WI38 (cell line): Measurements from ENCODE around the gene NRDC.

Experiments used
- H3K4me3 ChIP-seq: 2 replicates; pipeline ENCODE4 v1.5.1; 2011; ENCODE audit warnings: low read depth, mild to moderate bottlenecking, control low read depth, low read length
- CTCF ChIP-seq: IDR thresholded peaks from 2 replicates; pipeline ENCODE4 v1.5.1; 2012; ENCODE audit warnings: low read depth, mild to moderate bottlenecking, control low read depth, low read length

NRDC gene

GRCh38 chr1:51752073-51752948 is 126.2 kb downstream of the NRDC start:
- H3K4me3 ChIP-seq, result no peak overlapping the region
- TF ChIP-seq CTCF, result no peak

- H3K4me3 ChIP-seq, result no peak overlapping the region
- TF ChIP-seq CTCF, result no peak
Observed at GRCh38 chr1:51750729-51751128, 127.8 kb downstream of the NRDC start.

GRCh38 chr1:51750218-51750617 is 128.3 kb downstream of the NRDC start:
- no peak overlapping the region for H3K4me3 ChIP-seq
- TF ChIP-seq CTCF, result no peak

- H3K4me3 ChIP-seq, result no peak overlapping the region
- TF ChIP-seq CTCF, result no peak
Observed at GRCh38 chr1:51749151-51749550, 129.4 kb downstream of the NRDC start.

GRCh38 chr1:51745304-51745570 is 133.3 kb downstream of the NRDC start:
- H3K4me3 ChIP-seq, result no peak overlapping the region
- TF ChIP-seq CTCF, result no peak

- no peak for TF ChIP-seq CTCF
- H3K4me3 ChIP-seq, result no peak overlapping the region
Observed at GRCh38 chr1:51744506-51745303, 133.8 kb downstream of the NRDC start.

GRCh38 chr1:51741121-51741681 is 137.3 kb downstream of the NRDC start:
- no peak overlapping the region for H3K4me3 ChIP-seq
- TF ChIP-seq CTCF, result no peak
